Activated naive CD4-positive, alpha-beta T cell treated with anti-CD3 and anti-CD28 coated beads, Interleukin-2, amount 50 U/mL, for 72 hours (primary cell): Measurements from ENCODE around the gene VIT. TPM values are rescaled to one million over a fixed set of nuclear protein-coding genes. Genes with fewer than 3 reads are reported as not detected.

Experiments used
- ATAC-seq, 2 donors: fragments of 150-1000 bp; cut with Tn5 transposase; 2 replicates each; pipeline ENCODE4 v1.10.0; 2021; ENCODE audit warnings: mild to moderate bottlenecking in 2 of 2, moderate library complexity in 2 of 2
- DNase-seq, 2 donors: peaks; one replicate each; pipeline ENCODE4 v3.0.0; 2021 to 2022; ENCODE audit warnings: low spot score in 2 of 2
- H3K27ac Mint-ChIP-seq, 2 donors: one replicate each; pipeline ENCODE4 v1.8.0; 2022; ENCODE audit warnings: mild to moderate bottlenecking in 2 of 2, mixed read lengths in 2 of 2
- H3K36me3 Mint-ChIP-seq, 2 donors: one replicate each; pipeline ENCODE4 v1.8.0; 2022; ENCODE audit warnings: mixed read lengths in 2 of 2
- H3K9me3 Mint-ChIP-seq, 2 donors: one replicate each; pipeline ENCODE4 v1.8.0; 2022; ENCODE audit warnings: mixed read lengths in 2 of 2
- total RNA-seq, 2 donors: library from RNA; stranded (reverse); gene quantifications; one replicate each; pipeline ENCODE4 v1.2.3, GENCODE V29; 2022

VIT gene
- total RNA-seq, 2 donors from 2014 or later = not detected

GRCh38 chr2:36701391-36701795 is 4.9 kb downstream of the VIT start:
- Mint-ChIP-seq H3K27ac (no peak overlapping the region), H3K36me3 (no peaks in the 10 kb centered on the region), H3K9me3 (no peaks in the 10 kb centered on the region)
- ATAC-seq (no peak), DNase-seq (no peak)

DNA sequence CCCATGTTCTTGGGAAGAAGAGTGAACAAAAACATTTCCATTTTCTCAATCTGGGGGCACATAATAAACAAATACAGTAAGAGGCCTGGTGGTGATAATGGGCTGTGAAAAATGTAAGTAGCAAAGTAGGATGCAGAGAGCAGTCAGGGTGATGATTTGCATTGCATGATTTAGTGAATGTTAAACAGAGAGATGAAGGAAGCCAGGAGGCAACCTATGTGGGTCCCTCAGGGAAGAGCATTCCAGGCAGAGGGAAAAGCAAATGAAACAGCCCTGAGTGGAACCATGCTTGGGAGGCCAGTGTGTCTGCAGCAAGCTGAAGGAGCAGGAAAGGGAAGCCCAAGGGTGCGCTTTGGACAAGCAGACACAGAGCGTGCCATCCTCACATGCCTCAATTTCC is 5.4 kb downstream of the VIT start:
- H3K36me3 Mint-ChIP-seq = no peaks in the 10 kb centered on the region
- ATAC-seq (no peak), DNase-seq (no peak)
- no peak overlapping the region for H3K27ac Mint-ChIP-seq
- H3K9me3 Mint-ChIP-seq = no peaks in the 10 kb centered on the region

DNA sequence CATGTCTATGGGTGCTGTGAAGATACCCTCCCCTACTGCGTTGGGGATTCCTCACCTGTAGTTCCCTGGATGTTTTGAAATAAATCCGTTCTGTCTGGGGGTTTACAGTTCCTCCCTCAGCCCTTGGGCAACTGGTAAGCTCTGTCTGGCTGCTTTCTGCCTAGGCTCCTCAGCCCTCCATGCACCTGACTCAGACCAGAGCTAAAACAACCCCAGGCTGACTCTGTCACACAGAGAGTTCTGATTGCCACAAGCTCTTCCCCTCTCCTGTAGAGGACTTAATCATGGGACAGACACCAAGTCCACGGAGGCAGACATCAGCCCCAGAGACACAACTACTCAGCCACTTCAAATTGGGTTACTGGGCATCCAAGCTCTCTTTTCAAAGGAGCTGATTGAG is 6.3 kb downstream of the VIT start:
- ATAC-seq = no peak
- Mint-ChIP-seq H3K9me3 (no peaks in the 10 kb centered on the region), H3K27ac (no peak overlapping the region), H3K36me3 (no peaks in the 10 kb centered on the region)
- no peak for DNase-seq

DNA sequence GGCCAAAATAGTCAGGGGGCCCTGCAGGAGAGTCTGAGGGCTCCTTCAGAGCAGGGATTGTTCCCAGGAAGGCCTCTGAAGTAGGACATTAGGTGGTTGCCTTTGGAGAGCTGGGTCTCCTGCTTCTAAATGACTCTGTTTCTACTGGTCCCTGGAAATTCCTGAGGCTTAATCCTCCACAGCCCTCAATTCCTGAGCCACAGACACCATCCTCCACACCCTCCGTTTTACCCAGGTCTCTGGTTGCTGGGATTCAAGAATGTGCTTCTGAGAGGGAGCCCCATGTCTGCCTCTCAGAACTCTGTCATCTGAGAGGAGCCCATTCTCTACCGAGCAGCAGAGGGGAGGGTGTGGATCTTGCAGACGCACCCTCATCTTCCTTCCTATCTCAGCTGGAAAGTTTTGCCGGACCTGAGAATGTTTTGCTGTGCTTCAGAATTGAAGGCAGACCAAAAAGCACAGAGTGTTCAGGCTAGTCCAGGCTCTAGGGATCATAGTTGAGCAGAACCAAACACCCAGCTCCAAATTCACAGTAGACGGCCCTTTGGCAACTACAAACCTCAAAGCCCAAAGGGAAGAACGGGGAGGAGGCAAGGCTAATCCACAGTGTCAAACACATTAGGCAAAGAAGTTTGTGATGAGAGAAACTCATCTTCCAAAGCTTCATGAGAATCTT is 8.1 kb downstream of the VIT start:
- no peak for DNase-seq
- H3K27ac Mint-ChIP-seq = no peak overlapping the region
- no peak for ATAC-seq
- H3K36me3 Mint-ChIP-seq = no peaks in the 10 kb centered on the region
- no peaks in the 10 kb centered on the region for H3K9me3 Mint-ChIP-seq

DNA sequence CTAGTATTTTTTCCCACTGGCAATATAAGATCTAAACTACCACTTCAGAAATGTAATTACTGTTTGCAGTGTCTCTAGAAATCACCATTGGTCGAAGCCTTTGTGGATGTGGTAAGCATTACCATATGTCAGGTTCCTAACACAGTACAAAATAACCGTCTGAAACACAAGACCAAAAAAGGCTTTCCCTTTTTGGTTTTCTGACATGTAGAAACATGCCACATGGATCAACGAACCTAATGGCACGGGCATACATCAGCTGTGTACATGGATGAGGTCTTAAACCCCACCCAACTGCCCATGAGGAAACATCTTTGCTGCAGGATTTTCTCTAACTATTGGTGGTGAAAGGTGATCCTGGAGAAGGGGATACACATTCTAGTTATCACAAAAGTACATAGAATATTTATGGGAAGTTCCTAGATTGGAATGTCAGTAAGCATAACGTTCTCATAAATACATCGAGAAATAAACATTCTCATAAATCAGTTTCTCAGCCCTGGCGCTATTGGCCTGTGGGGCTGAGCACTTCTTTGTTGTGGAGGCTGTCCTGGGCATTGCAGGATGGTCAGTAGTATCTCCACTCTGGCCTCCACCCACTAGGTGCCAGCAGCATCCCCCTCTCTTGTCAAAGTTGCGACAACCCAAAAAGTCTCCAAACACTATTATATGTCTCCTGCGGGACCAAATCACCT is 9.0 kb downstream of the VIT start:
- Mint-ChIP-seq H3K27ac (no peak overlapping the region), H3K9me3 (peaks cover 0 to 2% of the 10 kb centered on the region in 2 donors), H3K36me3 (no peaks in the 10 kb centered on the region)
- DNase-seq = no peak
- no peak for ATAC-seq

DNA sequence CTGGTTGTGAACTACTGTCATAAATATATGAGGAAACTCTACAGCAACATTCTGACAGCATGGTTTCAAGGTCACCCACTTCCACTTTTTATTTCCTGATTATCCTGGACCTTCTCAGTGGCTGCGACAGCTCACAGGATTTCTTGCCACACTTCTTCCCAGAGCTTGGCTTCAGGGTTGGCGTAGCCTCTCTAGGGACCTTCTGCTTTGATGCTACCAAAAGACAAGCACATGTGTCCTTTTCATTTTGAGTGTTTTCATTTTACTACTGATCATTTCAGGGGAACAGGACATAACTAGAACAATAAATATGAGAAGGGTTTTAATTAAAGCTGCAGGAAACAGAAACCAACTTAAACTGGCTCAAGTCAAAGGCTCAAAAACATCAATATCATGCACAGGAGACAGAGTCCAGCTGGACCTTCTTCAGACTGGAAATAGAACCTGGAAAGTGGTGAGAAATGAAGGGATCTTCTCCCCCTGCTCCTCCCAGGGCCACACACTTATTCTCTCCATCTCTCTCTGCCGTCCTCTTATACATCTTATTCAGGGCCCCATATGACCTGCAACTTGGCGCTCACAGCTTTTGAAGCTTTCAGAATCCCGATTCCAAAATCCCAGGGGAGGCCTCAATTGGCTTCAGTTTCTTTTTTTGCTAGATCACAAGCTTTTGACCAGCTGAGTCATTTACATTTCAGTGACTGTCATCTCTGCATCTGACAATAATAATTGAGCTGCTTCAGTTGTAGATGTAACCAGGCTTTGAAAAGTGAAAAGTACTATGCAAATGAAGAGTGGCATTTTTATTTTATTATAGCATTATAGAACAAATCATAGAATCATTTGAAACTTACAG is 9.7 kb downstream of the VIT start:
- no peak overlapping the region for H3K27ac Mint-ChIP-seq
- DNase-seq (no peak), ATAC-seq (no peak)
- peaks cover 0 to 3% of the 10 kb centered on the region in 2 donors for H3K9me3 Mint-ChIP-seq
- H3K36me3 Mint-ChIP-seq = no peaks in the 10 kb centered on the region

GRCh38 chr2:36707050-36707449 is 10.5 kb downstream of the VIT start:
- no peak for DNase-seq
- H3K9me3 Mint-ChIP-seq = peaks cover 0 to 3% of the 10 kb centered on the region in 2 donors
- no peak overlapping the region for H3K27ac Mint-ChIP-seq
- H3K36me3 Mint-ChIP-seq = no peaks in the 10 kb centered on the region
- no peak for ATAC-seq

DNA sequence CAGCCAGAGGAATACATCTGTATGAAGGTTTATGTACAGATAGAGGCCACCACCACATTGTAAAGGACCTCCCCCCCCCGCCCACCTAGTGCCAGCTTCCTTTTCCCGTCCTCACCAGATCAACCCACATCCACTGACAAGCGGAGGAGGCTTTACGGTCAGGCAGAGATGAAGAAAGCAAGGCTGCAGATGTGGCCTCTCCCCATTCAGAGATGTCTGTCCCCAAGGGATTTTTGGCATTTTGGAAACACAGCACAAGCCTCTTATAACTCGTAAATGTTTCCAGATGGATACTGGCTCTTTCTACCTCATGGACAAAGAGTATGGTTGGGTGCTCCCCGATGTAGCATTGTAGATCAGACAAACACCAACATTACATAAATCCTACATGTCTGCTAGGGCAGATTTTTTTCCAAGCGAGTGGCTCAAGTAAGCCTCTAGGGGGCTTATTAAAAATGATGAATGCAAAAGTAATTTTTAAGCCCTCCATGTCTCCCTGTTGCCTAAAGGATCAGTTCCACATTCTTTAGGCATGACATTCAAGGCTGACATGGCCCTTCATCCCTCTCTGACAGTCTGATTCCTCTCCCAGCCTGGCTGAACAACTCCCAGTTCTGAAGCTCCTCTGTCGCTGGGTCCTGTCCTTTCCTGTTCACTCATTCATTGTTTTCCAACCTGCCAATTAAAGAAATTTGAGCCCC is 11.7 kb downstream of the VIT start:
- no peaks in the 10 kb centered on the region for H3K36me3 Mint-ChIP-seq
- H3K9me3 Mint-ChIP-seq = peaks cover 0 to 3% of the 10 kb centered on the region in 2 donors
- DNase-seq = no peak
- ATAC-seq = no peak
- no peak overlapping the region for H3K27ac Mint-ChIP-seq

DNA sequence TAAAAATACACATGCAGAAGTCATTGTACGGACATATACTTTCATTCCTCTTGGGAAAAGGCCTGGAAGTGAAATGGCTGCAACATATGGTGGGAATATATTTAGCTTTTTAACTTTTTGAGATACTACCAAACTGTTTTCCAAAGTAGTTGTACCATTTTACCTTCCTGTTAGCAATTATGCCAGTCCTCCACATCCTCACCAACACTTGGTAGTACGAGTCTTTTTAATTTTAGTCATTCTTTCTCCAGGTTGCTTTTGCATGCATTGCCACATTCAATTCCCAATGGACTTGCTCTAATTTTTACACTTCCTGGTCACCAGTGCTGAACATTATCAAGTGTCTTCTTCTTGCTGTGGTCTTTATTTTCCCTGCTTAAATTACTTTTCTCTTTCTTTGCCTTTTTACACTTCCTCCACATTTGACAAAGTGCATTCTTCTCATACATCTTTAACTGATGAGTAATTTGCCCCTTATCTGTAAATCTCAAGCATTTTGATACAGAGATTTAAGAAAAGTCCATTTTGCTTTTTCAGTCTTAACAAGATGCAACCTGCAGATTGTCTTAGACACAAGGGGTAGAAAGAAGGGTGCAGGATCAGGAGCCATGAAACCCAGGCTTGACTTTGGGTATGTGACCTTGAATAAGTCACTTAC is 14.5 kb downstream of the VIT start:
- no peak overlapping the region for H3K27ac Mint-ChIP-seq
- H3K9me3 Mint-ChIP-seq = peaks cover 0 to 3% of the 10 kb centered on the region in 2 donors
- no peak for DNase-seq
- no peak for ATAC-seq
- no peaks in the 10 kb centered on the region for H3K36me3 Mint-ChIP-seq

DNA sequence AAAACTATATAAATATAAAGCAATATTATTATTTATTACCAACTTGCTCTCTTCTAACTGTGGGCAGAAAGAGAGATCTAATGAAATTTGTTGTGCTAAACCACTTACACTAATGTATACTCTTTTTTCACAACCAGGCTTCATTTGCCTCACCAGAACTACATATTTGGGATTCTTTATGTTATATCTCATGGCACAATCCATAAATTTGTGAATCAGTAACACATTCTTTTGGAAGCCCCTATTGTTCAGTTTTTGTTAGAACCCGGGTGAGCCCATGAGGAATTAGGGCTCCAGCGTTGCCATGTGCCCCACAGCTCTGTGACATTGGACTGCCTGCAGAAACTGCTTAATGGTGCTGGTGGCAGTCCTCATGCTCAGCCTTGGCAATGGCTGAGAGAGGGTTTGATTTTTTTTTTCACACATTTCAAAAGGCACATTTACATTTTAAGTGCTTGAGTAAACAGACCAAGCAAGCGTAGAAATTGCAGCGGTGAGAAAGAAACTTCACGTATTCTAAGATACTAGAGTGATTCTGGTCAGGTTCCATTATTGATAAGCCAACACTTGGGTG is 15.3 kb downstream of the VIT start:
- no peak overlapping the region for H3K27ac Mint-ChIP-seq
- H3K9me3 Mint-ChIP-seq = peaks cover 0 to 3% of the 10 kb centered on the region in 2 donors
- ATAC-seq (no peak), DNase-seq (no peak)
- H3K36me3 Mint-ChIP-seq = no peaks in the 10 kb centered on the region

DNA sequence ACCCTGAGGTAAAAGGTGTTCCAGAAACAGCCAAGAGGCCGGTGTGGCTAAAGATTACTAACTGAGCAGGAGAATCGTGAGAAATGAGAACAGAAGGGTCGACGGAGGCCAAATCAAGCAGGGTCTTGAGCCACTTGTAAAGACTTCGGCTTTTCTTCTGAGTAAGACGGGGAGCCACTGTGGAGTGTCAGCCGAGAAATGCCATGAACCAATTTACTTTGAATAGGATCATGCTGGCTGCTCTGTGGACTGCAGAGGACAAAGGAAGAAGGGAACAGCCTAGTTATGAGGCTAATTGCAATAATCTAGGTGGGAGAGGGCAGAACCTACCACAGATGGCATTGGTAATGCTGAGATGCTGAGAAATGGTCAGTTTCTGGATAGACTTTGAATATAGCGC is 16.8 kb downstream of the VIT start:
- DNase-seq (no peak), ATAC-seq (no peak)
- H3K9me3 Mint-ChIP-seq = peaks cover 0 to 3% of the 10 kb centered on the region in 2 donors
- H3K27ac Mint-ChIP-seq = no peak overlapping the region
- no peaks in the 10 kb centered on the region for H3K36me3 Mint-ChIP-seq

GRCh38 chr2:36716111-36716510 is 19.6 kb downstream of the VIT start:
- no peak for DNase-seq
- H3K36me3 Mint-ChIP-seq = no peaks in the 10 kb centered on the region
- H3K27ac Mint-ChIP-seq = no peak overlapping the region
- no peak for ATAC-seq
- no peaks in the 10 kb centered on the region for H3K9me3 Mint-ChIP-seq

DNA sequence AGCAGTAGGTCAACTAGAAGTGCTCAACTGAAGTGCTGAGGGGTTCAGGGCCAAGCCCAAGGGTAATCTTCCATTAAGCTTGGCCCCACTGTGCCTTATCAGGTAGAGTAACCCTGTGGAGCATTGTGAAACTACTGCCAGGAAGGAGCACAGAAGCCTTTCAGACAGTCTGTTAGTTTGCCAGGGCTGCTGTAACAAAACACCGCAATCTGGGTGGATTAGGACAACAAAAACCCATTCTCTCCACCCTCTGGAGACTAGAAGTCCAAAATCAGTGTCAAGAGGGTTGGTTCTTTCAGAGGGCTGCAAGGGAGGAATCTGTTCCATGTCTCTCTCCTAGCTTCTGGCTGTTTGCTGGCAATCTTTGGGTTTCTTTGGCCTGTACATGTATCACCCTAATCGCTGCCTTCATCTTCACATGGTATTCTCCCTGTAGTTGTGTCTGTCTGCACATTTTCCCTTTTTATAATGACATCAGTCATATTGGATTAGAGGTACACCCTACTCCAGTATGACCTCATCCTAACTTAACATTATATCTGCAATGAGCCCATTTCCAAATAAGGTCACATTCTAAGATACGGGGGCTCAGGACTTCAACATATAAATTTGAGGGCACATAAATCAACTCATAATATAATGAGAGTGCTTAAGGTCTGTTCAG is 21.2 kb downstream of the VIT start:
- no peaks in the 10 kb centered on the region for H3K36me3 Mint-ChIP-seq
- no peaks in the 10 kb centered on the region for H3K9me3 Mint-ChIP-seq
- ATAC-seq (no peak), DNase-seq (no peak)
- H3K27ac Mint-ChIP-seq = no peak overlapping the region

DNA sequence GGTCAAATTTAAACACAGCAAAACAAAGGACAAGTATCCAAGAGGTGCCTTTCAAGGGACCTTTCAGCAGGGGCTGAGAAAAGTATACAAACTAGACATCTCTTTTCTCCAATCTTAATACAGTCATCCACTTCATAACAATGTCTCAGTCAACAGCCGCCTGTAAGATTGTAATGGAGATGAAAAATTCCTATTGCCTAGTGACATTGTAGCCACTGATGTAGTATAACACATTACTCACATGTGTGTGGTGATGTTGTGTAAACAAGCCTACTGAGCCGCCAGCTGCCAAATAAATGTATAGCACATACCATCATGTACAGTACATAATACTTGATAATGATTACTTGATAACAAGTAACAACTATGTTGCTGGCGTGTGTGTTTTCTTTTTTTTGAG is 31.0 kb downstream of the VIT start:
- DNase-seq = no peak
- no peaks in the 10 kb centered on the region for H3K36me3 Mint-ChIP-seq
- no peak for ATAC-seq
- H3K27ac Mint-ChIP-seq = no peak overlapping the region
- H3K9me3 Mint-ChIP-seq = no peaks in the 10 kb centered on the region

DNA sequence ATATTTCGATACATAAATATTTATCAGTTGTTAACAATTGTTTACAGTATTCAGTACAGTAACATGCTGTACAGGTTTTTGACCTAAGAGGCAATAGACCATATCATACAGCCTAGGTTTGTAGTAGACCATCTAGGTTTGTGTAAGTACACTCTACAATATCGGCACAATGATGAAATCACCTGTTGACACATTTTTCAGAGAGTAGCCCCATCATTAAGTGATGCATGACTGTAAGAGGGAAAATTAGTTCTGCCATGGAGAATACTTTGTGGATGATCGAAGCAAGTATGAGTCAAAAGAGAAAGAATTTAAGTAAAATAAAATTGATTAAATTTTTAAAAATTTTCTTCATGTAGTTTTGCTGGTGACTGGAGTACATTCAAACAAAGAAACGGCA is 32.6 kb downstream of the VIT start:
- no peak for DNase-seq
- H3K27ac Mint-ChIP-seq = no peak overlapping the region
- no peaks in the 10 kb centered on the region for H3K9me3 Mint-ChIP-seq
- no peaks in the 10 kb centered on the region for H3K36me3 Mint-ChIP-seq
- ATAC-seq = no peak
